PC-9 (cell line): ENCODE data around the gene IL17C.

Source experiments
- CTCF ChIP-seq: fragments of 200-600 bp; sonication (generic); conservative IDR thresholded peaks from 2 replicates; pipeline ENCODE4 v1.6.1; 2017; ENCODE audit warnings: mixed run types, antibody characterized with exemption, mild to moderate bottlenecking, moderate library complexity
- EZH2 ChIP-seq: fragments of 200-600 bp; sonication (generic); IDR thresholded peaks from 2 replicates; pipeline ENCODE4 v1.8.0; 2017; ENCODE audit warnings: antibody characterized with exemption, low read depth

GRCh38 chr16:88658714-88659113, 20.3 kb downstream of the IL17C start:
- TF ChIP-seq CTCF, result no peak
- no peak for TF ChIP-seq EZH2
